GM21381 (cell line): ENCODE measurements around the gene GOLGA6B.
"Not testable (repeated sequence)": the region's sequence is repeated elsewhere in the genome, so short reads cannot be mapped to it uniquely, and the experiment has no call there.

ENCODE experiments used
- ATAC-seq: cut with Tn5 transposase; IDR thresholded peaks from one replicate; pipeline ENCODE4 v1.9.1; 2021; ENCODE audit warnings: mild to moderate bottlenecking, moderate library complexity; ENCODE audit not compliant: unreplicated experiment

GOLGA6B gene, protein sequence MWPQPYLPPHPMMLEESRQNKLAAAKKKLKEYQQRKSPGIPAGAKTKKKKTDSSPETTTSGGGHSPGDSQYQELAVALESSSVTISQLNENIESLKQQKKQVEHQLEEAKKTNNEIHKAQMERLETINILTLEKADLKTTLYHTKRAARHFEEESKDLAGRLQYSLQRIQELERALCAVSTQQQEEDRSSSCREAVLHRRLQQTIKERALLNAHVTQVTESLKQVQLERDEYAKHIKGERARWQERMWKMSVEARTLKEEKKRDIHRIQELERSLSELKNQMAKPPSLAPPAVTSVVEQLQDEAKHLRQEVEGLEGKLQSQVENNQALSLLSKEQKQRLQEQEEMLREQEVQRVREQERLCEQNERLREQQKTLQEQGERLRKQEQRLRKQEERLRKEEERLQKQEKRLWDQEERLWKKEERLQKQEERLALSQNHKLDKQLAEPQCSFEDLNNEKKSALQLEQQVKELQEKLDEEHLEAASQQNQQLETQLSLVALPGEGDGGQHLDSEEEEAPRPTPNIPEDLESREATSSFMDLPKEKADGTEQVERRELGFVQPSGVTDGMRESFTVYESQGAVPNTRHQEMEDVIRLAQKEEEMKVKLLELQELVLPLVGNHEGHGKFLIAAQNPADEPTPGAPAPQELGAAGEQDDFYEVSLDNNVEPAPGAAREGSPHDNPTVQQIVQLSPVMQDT

DNA sequence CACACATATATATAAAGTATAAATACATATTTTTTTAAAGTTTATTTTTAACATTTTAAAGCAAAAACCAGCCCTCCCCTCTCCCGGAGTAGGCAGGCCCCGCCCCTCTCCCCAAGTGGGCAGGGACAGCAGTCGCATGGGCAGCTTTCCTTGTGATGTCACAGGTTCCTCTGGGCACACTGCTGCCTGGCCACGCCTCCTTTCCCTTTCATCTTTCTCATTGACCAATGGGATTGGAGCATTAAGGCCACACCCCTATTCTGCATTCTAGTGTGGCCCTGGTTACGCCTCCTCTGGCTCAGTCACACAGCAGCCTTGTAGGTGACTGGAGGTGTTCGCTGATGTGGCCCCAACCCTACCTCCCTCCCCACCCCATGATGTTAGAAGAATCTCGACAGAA, at the start of gene GOLGA6B:
Gene GOLGA6B (plus strand): TSS at position 301 of the 400 bp plus-strand sequence. CDS start 41 bp downstream, at position 342.
- ATAC-seq = not testable (repeated sequence)

DNA sequence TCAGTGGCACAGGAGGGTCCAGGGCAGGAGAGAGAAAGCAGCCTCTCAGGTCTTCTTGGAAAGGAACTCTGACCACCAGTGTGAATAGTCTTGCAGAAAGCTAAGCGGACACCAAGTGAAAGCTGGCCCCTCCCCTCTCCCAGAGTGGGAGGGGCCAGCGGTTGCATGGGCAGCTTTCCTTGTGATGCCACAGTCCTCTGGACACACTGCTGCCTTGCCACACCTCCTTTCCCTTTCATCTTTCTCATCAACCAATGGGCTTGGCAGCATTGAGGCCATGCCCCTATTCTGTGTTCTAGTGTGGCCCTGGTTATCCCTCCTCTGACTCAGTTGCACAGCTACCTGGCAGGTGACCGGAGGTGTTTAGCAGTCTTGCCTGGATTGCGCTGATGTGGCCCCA, 49.7 kb upstream of the GOLGA6B start:
- ATAC-seq = no peak

DNA sequence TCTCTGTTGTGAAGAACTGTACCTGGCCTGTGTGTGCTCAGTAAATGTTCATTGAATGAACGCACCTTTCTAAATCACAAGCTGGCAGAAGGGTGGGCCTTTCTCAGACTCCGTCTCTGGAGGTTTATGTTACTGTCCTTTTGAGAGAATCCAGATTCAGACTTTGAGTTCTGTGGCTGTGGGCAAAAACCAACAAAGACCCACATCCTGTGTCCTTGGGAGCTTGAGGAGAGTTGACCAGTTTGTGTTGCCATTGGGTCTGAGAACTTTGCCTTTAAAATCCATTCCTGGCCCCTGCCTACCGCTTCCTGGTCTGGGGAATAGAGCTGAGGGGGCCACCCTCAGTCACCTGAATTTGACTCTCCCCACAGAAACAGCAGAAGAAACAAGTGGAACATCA, 46.4 kb upstream of the GOLGA6B start:
- ATAC-seq = not testable (repeated sequence)

DNA sequence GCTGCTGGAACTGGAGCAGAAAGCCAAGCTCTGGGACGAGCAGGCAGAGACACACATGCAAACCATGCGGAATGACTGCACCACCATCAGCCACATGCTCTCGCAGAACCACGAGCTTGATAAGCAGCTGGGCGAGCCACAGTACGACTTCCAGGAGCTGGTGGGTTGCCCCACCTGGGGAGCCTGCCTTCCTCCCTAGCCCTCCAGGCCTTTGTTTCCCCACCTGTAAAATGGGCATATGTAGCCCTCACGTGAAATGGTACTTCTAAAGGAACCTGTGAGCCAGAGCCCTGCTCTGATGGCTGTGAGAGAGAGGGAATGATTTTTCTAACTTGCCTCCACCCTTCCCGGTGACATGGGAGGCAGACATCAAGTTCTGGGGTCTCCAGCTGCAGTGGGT, 44.6 kb upstream of the GOLGA6B start:
- no peak for ATAC-seq

DNA sequence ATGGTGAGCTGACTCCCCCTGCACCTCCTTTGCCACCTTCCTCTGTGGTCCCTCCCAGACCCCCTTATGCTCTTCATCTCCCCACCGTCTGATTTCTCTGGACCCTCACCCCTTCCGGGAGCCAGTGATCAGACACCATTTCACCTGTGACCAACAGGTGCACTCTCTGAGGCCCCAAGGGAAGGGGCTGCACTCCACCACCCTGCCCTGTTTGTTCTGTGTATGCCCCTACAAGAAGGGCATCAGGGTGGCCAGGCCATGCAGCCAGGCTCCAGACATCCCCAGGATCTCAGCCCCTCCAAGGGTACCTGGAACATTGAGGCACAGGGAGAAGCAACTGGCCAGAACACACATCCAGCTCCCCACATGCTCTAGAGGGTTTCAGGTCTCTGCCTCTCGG, 42.2 kb upstream of the GOLGA6B start:
- ATAC-seq = not testable (repeated sequence)

DNA sequence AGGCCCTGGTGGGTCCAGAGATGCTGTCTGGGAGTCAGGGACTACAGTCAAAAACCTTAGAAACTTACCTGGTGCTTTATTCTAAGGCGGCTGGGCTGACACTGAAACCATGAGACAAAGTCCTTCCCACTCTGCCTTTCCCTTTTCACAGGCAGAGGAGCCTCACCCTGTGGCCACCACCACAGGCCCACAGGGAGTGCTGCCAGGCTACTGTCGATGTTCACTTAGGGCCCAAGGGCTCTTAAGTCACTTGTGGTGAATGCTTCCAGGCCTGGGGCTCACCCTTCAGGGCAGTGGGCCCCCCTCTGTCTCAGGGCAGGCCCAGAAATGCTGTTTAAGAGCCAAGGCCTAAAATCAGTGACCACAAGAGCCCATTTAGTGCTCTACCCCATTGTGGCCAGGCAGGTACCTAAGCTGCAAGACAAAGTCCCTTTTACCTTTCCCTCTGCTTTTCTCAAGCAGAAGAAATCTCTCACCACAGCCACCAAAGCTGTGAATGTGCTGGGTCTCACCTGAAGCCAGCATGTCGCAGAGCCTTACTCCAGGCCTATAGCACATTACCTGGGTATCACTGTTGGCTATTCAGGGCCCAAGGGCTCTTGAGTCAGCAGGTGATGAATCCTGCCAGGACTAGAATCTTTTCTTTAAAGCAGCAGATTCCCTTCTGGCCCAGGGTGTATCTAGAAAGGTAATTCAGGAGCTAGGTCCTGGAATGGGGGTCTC, 39.5 kb upstream of the GOLGA6B start:
- ATAC-seq = no peak

DNA sequence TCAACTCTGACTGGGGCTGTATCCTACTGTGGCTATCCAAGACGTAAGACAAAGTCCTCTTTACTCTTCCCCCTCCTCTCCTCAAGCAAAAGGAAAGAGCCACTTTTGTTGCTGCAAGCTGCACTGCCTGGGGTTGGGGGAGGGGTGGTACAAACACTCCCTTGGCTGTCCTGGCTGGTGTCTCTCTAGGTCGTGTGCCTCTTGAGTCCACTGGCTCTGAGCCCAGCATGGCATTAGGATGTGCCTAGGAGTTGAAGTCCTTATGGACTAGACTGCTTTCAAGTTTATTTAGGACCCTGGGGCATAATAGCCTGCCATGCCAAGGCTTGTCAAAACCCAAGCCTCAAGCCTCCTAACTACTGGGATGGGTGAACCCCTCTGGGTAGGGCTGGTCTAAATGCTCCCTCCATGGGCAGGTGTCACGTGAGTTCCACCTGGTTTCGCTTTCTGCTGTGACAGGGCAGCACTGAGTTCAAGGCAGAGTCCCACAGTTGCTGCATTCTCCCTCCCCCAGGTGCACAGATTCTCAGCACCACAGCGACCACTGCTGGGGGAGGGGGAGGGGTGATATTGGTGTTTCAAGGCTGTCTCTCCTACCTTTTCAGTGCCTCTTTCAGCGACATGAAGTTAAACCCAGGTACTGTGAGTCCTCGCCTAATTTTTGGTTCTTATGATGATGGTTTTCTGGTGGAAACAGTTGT, 38.8 kb upstream of the GOLGA6B start:
- not testable (repeated sequence) for ATAC-seq

DNA sequence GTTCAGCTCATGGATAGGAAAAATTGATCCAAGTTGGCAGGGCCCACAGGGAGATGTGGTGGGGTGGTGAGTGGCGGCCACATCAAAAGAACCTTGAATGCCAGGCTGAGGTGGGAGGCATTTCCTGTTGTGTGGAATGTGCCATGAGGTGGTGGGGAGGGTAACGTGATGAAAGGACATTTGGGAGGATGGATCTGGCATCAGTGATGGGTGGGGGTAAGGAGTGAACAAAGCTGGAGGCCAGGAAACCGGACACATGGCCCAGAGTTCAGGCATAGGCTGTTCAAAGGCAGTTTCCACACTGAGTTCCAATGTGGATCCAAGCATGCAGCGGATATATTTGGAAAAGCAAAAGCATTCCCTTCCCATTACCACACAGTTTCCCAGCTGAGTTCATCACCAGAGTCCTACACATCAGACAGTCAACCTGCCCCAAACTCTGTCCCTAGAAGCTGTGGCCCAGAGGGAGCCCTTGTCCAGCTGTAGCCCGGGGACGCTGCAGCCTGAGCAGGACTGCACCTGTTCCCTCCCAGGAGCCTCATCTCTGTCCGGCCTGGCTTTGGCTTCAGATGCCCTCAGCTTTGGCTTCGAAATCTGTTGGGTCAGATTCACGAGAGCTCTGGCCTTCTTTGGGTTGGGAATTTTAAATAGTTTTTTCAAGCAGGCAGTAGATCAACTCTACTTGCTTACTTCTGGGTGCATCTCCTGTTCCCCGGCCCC, 37.8 kb upstream of the GOLGA6B start:
- ATAC-seq = no peak

DNA sequence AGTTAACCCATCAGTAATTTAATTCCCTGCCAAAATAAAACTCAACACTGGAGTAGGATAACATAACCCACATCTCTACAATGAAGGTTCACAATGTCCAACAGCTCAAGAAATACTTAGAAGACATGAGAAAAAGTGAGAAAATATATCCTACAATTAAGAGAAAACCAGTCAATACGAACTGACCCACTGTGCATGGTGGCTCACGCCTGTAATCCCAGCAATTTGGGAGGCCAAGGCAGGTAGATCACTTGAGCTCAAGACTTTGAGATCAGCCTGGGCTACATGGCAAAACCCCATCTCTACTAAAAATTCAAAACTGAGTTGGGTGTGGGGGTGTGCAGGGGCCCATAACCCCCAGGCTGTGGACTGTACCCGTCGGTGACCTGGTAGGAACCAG, 30.6 kb upstream of the GOLGA6B start:
- not testable (repeated sequence) for ATAC-seq

DNA sequence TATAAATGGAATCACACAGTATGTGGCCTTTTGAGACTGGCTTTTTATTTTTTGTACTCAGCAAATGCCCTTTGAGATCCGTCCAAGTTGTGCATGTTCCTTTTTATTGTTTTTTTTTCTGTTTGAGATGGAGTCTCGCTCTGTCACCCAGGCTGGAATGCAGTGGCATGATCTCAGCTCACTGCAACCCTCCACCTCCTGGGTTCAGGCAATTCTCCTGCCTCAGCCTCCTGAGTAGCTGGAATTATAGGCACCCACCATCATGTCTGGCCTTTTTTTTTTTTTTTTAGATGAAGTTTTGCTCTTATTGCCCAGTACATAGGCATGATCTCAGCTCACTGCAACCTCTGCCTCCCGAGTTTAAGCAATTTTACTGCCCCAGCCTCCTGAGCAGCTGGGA, 28.3 kb upstream of the GOLGA6B start:
- ATAC-seq = not testable (repeated sequence)

DNA sequence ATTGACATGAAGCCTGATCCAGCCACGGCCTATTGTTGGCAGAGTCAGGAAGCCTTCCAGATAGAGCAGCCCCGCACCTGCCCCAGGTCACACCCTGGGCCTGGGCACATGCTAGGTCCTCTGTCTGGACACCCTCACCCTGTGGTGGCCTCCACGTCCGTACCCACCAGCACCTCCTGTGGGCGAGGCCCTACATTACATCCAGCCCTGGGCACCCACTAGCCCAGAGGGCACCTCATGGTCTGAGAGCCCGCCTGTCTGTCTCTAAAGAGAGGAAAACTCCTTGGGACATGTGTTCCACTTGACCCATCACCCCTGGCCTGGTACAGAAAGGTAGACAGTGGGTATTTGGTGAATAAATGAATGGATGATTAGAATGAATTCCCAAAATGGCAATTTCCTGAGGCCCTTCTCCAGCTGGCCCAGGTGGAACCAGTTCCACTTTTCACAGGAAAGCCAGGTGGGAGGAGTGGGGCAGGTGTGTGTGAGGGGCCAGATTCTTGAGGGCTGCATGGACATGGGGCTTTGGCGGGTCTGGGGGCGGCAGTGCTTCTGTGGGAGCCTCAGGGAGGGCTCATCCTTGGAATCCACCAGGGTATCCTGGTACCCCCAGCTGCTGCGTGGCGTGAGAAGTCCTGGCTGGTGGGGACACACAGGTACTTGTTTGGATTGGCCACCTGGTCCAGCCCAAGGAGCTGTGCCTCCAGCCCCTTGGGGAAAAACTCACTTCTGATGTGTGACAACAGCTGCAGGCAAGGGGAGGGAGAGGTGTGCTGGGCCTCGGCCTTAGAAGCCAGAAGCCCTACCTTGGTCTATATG, 26.0 kb upstream of the GOLGA6B start:
- not testable (repeated sequence) for ATAC-seq

DNA sequence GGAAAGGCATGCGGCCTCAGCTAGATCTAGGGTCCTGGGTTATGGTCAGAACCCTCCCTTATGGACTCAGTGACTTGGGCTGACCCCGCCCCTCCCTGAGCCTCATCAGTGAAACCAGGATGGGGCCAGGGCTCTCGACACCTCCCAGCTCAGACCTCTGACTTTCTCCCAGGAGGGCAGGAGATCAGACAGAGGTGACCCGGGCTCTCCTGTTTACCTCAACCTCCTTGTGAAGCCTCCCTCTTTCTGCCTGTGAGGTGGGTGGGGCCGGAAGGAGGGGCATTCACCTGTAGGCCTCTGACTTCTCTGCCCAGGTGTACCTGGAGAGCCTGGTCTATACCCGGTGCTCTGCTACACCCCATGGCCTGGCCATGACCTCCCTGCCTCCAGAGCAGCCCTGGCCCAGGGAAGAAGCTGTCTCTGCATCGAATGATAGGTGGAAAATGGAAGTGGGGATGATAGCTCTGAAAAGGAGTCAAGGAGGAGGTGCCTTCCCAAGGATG, 25.4 kb upstream of the GOLGA6B start:
- not testable (repeated sequence) for ATAC-seq

DNA sequence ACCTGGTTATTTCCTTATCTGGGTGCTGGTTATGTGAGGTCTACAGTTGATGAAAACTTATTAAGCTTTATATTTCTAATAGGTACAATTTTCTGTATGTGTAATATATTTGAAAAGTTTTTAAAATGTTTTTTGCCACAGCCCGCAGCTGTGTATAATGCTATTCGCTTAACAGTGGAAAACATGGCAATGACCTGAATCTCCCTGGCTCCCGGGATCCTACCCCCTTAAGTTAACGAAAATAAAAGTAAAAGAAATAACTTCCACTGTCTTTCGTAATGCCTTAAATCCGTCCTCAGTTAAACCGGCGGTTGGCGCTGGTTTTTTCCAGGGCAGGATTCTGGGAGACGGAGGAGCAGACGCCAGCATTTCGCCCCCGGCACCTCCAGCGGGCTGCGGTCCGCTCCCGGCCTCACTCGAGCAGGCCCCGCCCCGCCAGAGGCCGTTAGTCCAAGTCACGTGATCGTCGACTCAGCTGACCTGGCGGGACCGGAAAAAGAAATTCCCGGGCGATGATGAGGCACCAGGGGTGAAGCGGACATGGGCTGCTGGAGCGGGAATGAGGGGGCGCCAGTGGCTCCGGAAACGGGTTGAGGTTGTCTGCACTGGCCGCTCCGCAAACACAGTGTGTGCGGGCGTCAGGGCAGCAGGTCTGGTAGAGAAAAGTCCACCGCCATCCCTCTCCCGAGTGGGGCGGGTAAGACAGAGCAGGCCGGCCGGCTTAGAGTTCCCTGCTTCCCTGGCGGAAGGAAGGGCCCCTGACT, 17.8 kb upstream of the GOLGA6B start:
- not testable (repeated sequence) for ATAC-seq

DNA sequence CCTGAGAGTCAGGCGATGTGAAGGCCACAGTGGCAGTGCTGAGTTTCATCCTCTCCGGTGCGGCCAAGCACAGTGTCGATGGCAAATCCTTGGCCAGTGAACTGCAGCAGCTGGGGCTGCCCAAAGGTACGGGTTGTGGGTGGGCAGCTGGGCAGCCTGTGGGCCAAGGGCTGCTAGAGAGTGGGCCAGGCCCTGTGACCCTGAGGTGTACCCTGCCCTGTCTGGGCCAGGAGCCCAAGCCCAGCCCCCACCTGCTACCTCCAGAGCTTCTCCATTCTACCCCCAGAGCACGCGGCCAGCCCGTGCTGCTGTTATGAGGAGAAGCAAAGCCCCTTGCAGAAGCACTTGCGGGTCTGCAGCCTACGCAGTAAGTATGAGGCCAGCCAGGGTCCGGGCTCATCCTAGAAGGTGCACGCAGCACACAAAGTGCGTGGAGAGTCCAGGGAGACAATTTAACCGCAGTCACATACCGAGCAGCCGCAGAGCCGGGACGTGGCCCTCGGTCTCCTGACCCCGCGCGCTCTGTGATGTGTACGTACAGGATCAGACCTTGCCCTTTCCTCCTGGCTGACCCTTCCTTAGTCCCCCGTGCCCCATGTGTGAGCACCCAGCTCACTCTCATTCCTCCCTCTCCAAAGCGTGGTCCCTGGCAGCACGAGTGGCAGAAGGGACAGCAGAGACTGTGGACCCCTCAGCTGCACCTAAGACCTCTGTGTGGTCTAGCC, 14.6 kb upstream of the GOLGA6B start:
- ATAC-seq = not testable (repeated sequence)

DNA sequence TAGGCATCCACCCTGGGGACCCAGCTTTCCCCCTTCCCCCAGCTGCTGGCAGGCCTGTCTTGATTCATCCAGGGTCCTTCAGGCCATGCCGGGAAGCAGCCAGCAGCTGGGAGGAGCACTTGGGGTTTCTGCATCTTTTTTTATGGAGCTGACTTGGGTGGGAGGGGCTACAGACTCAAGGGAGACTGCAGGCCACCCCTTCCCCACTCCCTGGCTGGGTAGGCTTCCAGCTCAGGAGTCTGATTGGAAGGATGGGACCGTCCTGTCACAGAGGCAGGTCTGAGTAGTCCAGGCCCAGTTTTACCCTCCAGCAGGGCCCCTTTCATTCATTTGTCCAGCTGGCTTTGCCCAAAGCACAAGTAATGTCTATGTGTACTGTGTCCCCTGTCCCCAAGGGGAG, 12.2 kb upstream of the GOLGA6B start:
- not testable (repeated sequence) for ATAC-seq

DNA sequence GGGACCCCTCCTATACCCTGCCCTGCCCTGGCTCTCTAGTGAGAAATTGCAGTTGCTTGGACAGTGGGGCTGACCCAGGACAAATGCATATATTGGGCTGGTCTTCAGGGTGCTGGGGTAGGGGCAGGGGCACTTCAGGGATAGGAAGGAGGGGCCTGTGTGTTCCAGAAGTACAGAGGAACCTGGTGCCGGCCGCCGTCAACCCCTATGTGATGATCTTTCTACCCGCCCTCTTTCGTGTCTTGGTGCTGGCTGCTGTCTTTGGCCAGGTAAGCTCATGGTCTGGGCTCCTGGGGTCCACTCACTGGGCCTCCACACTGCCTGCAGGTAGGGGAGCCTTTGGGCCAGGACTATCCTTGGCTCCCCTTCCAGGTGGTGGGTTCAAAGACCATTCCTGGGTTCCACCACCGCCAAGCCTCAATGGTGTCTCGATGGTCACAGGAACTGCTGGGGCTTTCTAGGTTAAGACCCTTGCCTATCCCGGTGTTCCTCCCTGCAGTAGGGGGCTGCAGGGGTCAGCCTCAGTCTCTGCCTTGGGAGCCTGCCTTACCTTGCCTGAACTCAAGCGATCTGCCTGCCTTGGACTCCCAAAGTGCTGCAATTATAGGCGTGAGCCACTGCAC, 5.8 kb upstream of the GOLGA6B start:
- ATAC-seq = not testable (repeated sequence)

DNA sequence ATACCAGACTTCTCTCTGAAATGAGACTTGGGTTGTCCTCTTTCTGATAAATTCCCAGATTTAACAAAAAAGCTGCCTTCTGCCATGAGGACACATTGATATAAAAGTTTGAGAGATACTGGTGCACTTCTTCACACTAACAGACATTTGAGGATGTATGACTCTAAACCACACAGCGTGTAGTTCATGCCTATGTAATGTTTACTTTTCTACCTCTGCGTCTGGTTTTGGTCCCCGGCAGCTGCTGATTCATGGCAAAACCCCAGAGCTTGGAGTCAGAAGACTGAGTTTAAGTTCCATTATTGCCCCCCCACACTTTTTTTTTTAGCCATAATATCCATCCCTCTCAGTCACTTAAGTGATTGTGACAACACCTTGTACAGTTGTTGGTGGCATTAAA, 1.5 kb downstream of the GOLGA6B start:
- not testable (repeated sequence) for ATAC-seq
